Measurements from ENCODE around the gene ARID4B.

- TF ChIP-seq POLR2A (IDR thresholded peaks at IDR 0.05), result no peak
- TF ChIP-seq, protein P1, sequence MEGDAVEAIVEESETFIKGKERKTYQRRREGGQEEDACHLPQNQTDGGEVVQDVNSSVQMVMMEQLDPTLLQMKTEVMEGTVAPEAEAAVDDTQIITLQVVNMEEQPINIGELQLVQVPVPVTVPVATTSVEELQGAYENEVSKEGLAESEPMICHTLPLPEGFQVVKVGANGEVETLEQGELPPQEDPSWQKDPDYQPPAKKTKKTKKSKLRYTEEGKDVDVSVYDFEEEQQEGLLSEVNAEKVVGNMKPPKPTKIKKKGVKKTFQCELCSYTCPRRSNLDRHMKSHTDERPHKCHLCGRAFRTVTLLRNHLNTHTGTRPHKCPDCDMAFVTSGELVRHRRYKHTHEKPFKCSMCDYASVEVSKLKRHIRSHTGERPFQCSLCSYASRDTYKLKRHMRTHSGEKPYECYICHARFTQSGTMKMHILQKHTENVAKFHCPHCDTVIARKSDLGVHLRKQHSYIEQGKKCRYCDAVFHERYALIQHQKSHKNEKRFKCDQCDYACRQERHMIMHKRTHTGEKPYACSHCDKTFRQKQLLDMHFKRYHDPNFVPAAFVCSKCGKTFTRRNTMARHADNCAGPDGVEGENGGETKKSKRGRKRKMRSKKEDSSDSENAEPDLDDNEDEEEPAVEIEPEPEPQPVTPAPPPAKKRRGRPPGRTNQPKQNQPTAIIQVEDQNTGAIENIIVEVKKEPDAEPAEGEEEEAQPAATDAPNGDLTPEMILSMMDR (IDR thresholded peaks at IDR 0.05 in 4 of 5, conservative IDR thresholded peaks at IDR 0.05 in 1 of 5), result no peak
Observed at GRCh38 chr1:235203428-235203827, 124.6 kb downstream of the ARID4B start.
